HG03460 (cell line): ENCODE measurements around the gene CEBPE.

Source experiments
- ATAC-seq: cut with Tn5 transposase; IDR thresholded peaks from one replicate; pipeline ENCODE4 v1.9.1; 2021; ENCODE audit not compliant: unreplicated experiment

The CEBPE gene

GRCh38 chr14:23145794-23146350, 26.8 kb upstream of the CEBPE start:
- ATAC-seq: no peak

- ATAC-seq: no peak
These were observed 24.9 kb upstream of the CEBPE start for GRCh38 chr14:23143911-23144310.

GRCh38 chr14:23142826-23143225, 23.8 kb upstream of the CEBPE start:
- no peak for ATAC-seq

GRCh38 chr14:23141706-23142444, 22.8 kb upstream of the CEBPE start:
- ATAC-seq: no peak

- ATAC-seq: no peak
These were observed 21.3 kb upstream of the CEBPE start for GRCh38 chr14:23140371-23140770.

- ATAC-seq: no peak
These were observed 20.8 kb upstream of the CEBPE start for GRCh38 chr14:23139874-23140273.

- no peak for ATAC-seq
These were observed 18.9 kb upstream of the CEBPE start for GRCh38 chr14:23137813-23138535.

- no peak for ATAC-seq
These were observed 18.2 kb upstream of the CEBPE start for GRCh38 chr14:23137192-23137812.

- no peak for ATAC-seq
These were observed 17.6 kb upstream of the CEBPE start for GRCh38 chr14:23136566-23137133.

GRCh38 chr14:23132970-23133369, 13.9 kb upstream of the CEBPE start:
- ATAC-seq: no peak

GRCh38 chr14:23131482-23131881, 12.4 kb upstream of the CEBPE start:
- no peak for ATAC-seq

- no peak for ATAC-seq
These were observed 11.8 kb upstream of the CEBPE start for GRCh38 chr14:23130871-23131270.

GRCh38 chr14:23129759-23130316, 10.8 kb upstream of the CEBPE start:
- no peak for ATAC-seq

- no peak for ATAC-seq
These were observed 10.1 kb upstream of the CEBPE start for GRCh38 chr14:23128969-23129758.

GRCh38 chr14:23127861-23128260, 8.8 kb upstream of the CEBPE start:
- no peak for ATAC-seq

GRCh38 chr14:23126548-23127278, 7.7 kb upstream of the CEBPE start:
- no peak for ATAC-seq

- no peak for ATAC-seq
These were observed 7.0 kb upstream of the CEBPE start for GRCh38 chr14:23125933-23126524.

GRCh38 chr14:23125011-23125410, 6.0 kb upstream of the CEBPE start:
- no peak for ATAC-seq

GRCh38 chr14:23124337-23124954, 5.4 kb upstream of the CEBPE start:
- no peak for ATAC-seq
